ENCODE data around the gene OR56B1.
A peak's percentile ranks its signal among the peaks of the same experiment; 100 is the strongest.

DNA sequence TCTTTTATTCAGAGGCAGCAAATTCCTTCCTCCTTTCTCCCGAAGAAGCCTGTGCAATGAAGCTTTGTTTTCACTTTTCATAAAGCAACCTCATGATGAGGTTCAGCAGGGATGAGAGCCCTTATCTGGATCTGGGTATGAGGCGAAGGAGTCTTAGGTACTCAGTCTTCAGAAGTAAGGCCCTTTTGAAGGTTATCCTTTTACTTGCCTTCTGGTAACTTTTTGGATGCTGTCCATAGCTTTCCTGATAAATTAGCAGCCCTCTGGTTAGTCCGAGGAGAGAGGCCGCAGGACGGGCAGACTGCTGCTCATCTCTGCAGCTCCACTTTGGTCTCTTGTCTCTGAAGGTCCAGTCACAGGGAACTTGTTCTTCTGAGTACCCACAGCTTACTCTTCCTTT is 45.5 kb upstream of the OR56B1 start:
- TF ChIP-seq, protein P1, sequence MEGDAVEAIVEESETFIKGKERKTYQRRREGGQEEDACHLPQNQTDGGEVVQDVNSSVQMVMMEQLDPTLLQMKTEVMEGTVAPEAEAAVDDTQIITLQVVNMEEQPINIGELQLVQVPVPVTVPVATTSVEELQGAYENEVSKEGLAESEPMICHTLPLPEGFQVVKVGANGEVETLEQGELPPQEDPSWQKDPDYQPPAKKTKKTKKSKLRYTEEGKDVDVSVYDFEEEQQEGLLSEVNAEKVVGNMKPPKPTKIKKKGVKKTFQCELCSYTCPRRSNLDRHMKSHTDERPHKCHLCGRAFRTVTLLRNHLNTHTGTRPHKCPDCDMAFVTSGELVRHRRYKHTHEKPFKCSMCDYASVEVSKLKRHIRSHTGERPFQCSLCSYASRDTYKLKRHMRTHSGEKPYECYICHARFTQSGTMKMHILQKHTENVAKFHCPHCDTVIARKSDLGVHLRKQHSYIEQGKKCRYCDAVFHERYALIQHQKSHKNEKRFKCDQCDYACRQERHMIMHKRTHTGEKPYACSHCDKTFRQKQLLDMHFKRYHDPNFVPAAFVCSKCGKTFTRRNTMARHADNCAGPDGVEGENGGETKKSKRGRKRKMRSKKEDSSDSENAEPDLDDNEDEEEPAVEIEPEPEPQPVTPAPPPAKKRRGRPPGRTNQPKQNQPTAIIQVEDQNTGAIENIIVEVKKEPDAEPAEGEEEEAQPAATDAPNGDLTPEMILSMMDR (IDR thresholded peaks at IDR 0.05) = no peak
- no peak for TF ChIP-seq POLR2A (IDR thresholded peaks at IDR 0.05; ENCODE audit: low read depth)
- TF ChIP-seq POLR2AphosphoS5 (IDR thresholded peaks at IDR 0.05) = peak in 1 of 2 donors; percentile 41
- no peak for TF ChIP-seq EP300 (IDR thresholded peaks at IDR 0.05)
